Immature natural killer cell (primary cell): Measurements from ENCODE around the gene CARS1. TPM values are rescaled to one million over a fixed set of nuclear protein-coding genes. Genes with fewer than 3 reads are reported as not detected.
A peak's percentile ranks its signal among the peaks of the same experiment; 100 is the strongest.

Source experiments
- DNase-seq, 3 donors: peaks; one replicate each; pipeline ENCODE4 v3.0.0; 2022; ENCODE audit warnings: mixed read lengths in 1 of 3
- H3K27ac Mint-ChIP-seq, 6 donors: one replicate each; pipeline ENCODE4 v1.8.0; 2020; ENCODE audit warnings: mixed read lengths in 6 of 6, mild to moderate bottlenecking in 5 of 6, inconsistent platforms in 4 of 6, moderate library complexity in 3 of 6
- H3K27me3 Mint-ChIP-seq, 3 donors: one replicate each; pipeline ENCODE4 v1.8.0; 2020 to 2021; ENCODE audit warnings: low read depth in 3 of 3, mild to moderate bottlenecking in 3 of 3, mixed read lengths in 3 of 3, moderate library complexity in 3 of 3, inconsistent platforms in 1 of 3
- H3K36me3 Mint-ChIP-seq, 3 donors: one replicate each; pipeline ENCODE4 v1.8.0; 2020; ENCODE audit warnings: mixed read lengths in 3 of 3, inconsistent platforms in 2 of 3, mild to moderate bottlenecking in 2 of 3
- H3K4me1 Mint-ChIP-seq, 2 donors: one replicate each; pipeline ENCODE4 v1.8.0; 2020; ENCODE audit warnings: inconsistent platforms in 2 of 2, mild to moderate bottlenecking in 2 of 2, mixed read lengths in 2 of 2, moderate library complexity in 1 of 2
- H3K4me3 Mint-ChIP-seq, 5 donors: one replicate each; pipeline ENCODE4 v1.8.0; 2020; ENCODE audit warnings: mild to moderate bottlenecking in 5 of 5, mixed read lengths in 5 of 5, inconsistent platforms in 3 of 5, moderate library complexity in 3 of 5
- H3K9me3 Mint-ChIP-seq, 6 donors: one replicate each; pipeline ENCODE4 v1.8.0; 2020; ENCODE audit warnings: mild to moderate bottlenecking in 6 of 6, mixed read lengths in 6 of 6, inconsistent platforms in 4 of 6, moderate library complexity in 3 of 6
- polyA plus RNA-seq, 3 donors: library from polyadenylated mRNA; unstranded; fragments of 300-500 nt; fragmentation: Illumina TruSeq; gene quantifications; one replicate each; pipeline ENCODE4 v1.2.3, GENCODE V29; 2021

CARS1 gene
- polyA plus RNA-seq, 3 donors from 2014 or later: 32.6 to 48.9 (median 44.2) TPM

DNA sequence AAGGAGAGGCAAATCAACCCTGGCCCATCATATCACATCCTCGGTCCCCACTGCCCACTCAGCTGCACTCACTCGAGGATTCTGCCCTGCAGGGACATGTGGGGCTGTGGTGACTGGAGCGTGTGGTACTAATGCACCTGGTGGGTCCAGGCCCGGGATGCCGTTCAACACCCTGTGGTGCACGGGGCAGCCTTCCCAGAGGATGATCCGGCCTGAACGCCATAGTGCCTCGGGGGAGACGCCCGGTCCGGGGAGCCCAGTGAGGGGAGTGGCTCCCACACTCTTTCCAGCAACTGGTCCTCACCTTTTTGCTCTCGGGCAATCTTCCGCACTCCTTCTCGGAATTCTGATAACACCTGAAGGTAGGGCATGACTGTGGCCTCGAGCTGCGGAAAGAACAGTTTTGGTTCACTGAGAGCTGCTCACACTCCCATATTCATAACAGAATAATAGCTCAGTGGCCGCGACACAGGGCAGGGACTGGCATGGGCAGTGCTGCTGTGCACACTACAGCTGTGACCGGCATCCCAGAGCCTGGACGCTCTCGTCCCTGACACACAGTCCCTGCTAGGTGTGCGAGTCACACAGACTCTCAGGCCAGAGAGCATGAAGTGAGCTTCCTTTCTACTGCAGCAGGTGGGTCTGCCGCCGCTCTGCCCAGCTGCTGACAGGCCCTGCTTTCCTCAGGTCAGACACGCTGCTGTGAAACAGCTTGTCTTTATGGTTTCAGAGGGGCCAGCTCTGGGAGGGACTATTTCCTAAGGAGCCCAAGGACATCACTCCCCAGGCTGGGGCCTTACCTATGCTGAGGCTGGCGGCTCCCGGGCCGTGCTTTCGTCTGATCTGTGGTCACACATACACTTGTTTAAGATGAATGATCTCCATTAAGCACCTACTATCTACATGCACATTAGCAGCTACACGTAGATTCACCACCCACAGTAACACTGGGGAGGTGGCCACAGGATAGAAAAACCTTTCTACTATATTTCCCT lies 45.0 kb downstream of the CARS1 start:
- H3K36me3 Mint-ChIP-seq: peaks cover 9 to 36% (median 10%) of the 10 kb centered on the region in 3 donors
- no peak overlapping the region for H3K4me3 Mint-ChIP-seq
- no peak for DNase-seq
- H3K27me3 Mint-ChIP-seq: no peaks in the 10 kb centered on the region
- peak overlapping the region in 1 of 6 donors; percentile 1 for H3K27ac Mint-ChIP-seq
- no peaks in the 10 kb centered on the region for H3K9me3 Mint-ChIP-seq
- H3K4me1 Mint-ChIP-seq: peaks cover 19 to 22% of the 10 kb centered on the region in 2 donors

DNA sequence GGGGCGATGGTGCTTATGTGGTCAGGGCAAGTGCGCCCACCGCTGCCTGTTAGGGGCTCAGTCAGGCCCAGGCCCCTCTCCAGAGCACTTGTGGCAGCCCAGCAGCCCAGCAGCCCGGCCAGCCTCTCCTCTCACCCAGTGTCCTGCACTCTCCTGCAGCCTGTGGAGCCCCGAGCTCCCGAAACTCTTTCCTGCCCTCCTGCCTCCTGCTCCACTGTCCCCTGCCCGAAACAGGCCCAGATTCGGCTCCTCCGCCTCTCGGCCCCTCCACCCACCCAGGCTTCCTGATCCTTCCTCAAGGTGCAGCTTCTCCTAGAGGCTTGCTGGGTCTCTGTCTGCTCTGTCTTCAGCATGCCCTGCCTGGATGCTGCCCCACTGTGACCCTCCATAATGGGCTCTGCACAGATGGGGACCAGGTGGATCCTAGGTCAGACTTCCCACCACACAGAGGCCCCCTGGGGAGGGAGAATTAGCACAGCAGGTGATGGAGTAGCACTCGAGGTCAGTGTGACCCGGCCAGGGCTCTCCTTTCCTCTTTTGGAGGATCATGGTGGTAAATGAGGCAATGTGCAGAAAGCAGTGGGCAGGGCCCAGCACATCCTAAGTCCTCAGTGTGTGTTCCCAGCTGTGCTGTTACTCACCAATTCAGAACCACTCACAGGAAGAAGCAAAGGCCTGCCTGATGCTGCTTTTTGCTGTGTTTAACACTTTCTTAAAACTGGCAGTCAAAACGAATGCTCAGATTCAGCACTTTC lies 46.5 kb downstream of the CARS1 start:
- H3K9me3 Mint-ChIP-seq: no peaks in the 10 kb centered on the region
- H3K4me1 Mint-ChIP-seq: peaks cover 19 to 22% of the 10 kb centered on the region in 2 donors
- H3K27ac Mint-ChIP-seq: peak overlapping the region in 1 of 6 donors; percentile 35
- no peak for DNase-seq
- H3K4me3 Mint-ChIP-seq: no peak overlapping the region
- H3K36me3 Mint-ChIP-seq: peaks cover 5 to 33% (median 7%) of the 10 kb centered on the region in 3 donors
- H3K27me3 Mint-ChIP-seq: no peaks in the 10 kb centered on the region

GRCh38 chr11:3010004-3010403 lies 47.2 kb downstream of the CARS1 start:
- no peaks in the 10 kb centered on the region for H3K9me3 Mint-ChIP-seq
- no peak for DNase-seq
- peaks cover 5 to 29% (median 8%) of the 10 kb centered on the region in 3 donors for H3K36me3 Mint-ChIP-seq
- H3K27ac Mint-ChIP-seq: peak overlapping the region in 4 of 6 donors; percentile 4 to 59 (median 36)
- H3K4me1 Mint-ChIP-seq: peaks cover 14 to 16% of the 10 kb centered on the region in 2 donors
- H3K4me3 Mint-ChIP-seq: no peak overlapping the region
- H3K27me3 Mint-ChIP-seq: no peaks in the 10 kb centered on the region

GRCh38 chr11:3009481-3009880 lies 47.7 kb downstream of the CARS1 start:
- peak overlapping the region in 3 of 6 donors; percentile 4 to 59 (median 57) for H3K27ac Mint-ChIP-seq
- no peaks in the 10 kb centered on the region for H3K9me3 Mint-ChIP-seq
- peaks cover 9 to 11% of the 10 kb centered on the region in 2 donors for H3K4me1 Mint-ChIP-seq
- H3K36me3 Mint-ChIP-seq: peaks cover 5 to 25% (median 8%) of the 10 kb centered on the region in 3 donors
- no peaks in the 10 kb centered on the region for H3K27me3 Mint-ChIP-seq
- H3K4me3 Mint-ChIP-seq: no peak overlapping the region
- DNase-seq: no peak

- H3K36me3 Mint-ChIP-seq: peaks cover 5 to 31% (median 8%) of the 10 kb centered on the region in 3 donors
- peak overlapping the region in 2 of 6 donors; percentile 26 to 68 for H3K27ac Mint-ChIP-seq
- no peak overlapping the region for H3K4me3 Mint-ChIP-seq
- DNase-seq: no peak
- H3K9me3 Mint-ChIP-seq: no peaks in the 10 kb centered on the region
- peaks cover 3 to 4% of the 10 kb centered on the region in 2 donors for H3K4me1 Mint-ChIP-seq
- no peaks in the 10 kb centered on the region for H3K27me3 Mint-ChIP-seq
Measured at GRCh38 chr11:3008746-3009336, 48.4 kb downstream of the CARS1 start.

DNA sequence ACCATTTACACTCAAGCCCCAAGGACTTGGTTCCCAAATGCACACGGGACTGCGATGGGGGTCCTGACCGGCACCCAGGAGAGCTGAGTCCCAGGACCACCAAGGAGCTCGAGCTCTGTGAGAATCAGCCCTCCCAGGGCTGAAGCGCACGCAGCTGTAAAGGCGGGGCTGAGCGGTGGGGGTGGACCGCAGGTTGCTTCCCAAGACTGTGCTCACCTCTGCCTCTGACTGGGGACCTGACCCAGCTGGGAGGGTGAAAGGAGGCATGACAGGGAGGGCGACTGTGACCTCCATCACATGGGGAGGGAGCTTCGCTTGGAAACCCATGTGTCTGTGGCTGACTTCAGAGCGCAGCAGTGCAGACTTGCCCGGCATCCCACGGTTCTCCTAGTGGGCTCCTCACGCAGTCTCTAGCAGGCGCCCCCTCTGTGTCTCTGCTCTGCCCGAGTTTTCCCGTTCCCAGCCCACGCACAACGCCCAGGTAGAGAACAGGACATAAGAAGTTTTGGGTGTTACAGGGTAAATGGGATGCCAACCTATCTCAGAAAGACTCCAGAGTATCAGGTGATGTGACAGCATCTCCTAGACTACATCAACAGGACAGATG lies 49.7 kb downstream of the CARS1 start:
- no peaks in the 10 kb centered on the region for H3K9me3 Mint-ChIP-seq
- no peak overlapping the region for H3K27ac Mint-ChIP-seq

GRCh38 chr11:3006505-3007260 lies 50.5 kb downstream of the CARS1 start:
- Mint-ChIP-seq H3K27me3 (no peaks in the 10 kb centered on the region), H3K36me3 (peaks cover 8 to 39% (median 8%) of the 10 kb centered on the region in 3 donors), H3K4me1 (peaks cover 0 to 1% of the 10 kb centered on the region in 2 donors), H3K4me3 (no peak overlapping the region), H3K27ac (no peak overlapping the region), H3K9me3 (no peaks in the 10 kb centered on the region)
- DNase-seq: no peak

More for the DNA sequence above, 49.7 kb downstream of the CARS1 start:
- no peak for DNase-seq
- no peak overlapping the region for H3K4me3 Mint-ChIP-seq
- H3K4me1 Mint-ChIP-seq: peaks cover 0 to 1% of the 10 kb centered on the region in 2 donors
- no peaks in the 10 kb centered on the region for H3K27me3 Mint-ChIP-seq
- H3K36me3 Mint-ChIP-seq: peaks cover 7 to 36% (median 8%) of the 10 kb centered on the region in 3 donors

DNA sequence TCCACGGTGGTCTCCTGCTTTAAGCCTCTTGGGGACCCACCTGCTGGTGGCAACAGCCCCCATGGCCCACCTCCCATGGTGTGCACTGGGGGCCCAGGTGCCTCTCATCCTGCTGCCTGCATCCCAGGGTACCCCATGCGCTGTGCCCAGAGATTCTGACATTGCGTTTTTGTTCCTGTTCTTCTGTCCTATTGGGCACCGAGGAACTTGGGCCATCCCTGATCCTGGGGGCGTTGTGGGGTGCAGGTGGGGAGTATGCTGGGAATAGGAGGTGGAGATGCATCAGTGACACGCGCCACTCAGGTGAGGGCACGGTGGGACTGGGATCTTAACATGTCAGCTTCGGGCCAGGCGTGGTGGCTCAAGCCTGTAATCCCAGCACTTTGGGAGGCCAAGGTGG lies 52.7 kb downstream of the CARS1 start:
- Mint-ChIP-seq H3K27ac (no peak overlapping the region), H3K27me3 (peaks cover 0 to 1% (median 0%) of the 10 kb centered on the region in 3 donors), H3K36me3 (peaks cover 7 to 49% (median 8%) of the 10 kb centered on the region in 3 donors), H3K9me3 (no peaks in the 10 kb centered on the region), H3K4me1 (no peaks in the 10 kb centered on the region), H3K4me3 (no peak overlapping the region)
- no peak for DNase-seq

- no peak overlapping the region for H3K4me3 Mint-ChIP-seq
- no peak overlapping the region for H3K27ac Mint-ChIP-seq
- no peak for DNase-seq
- peaks cover 7 to 42% (median 8%) of the 10 kb centered on the region in 3 donors for H3K36me3 Mint-ChIP-seq
- no peaks in the 10 kb centered on the region for H3K4me1 Mint-ChIP-seq
- peaks cover 0 to 1% (median 0%) of the 10 kb centered on the region in 3 donors for H3K27me3 Mint-ChIP-seq
- H3K9me3 Mint-ChIP-seq: no peaks in the 10 kb centered on the region
Measured at GRCh38 chr11:3003396-3004231, 53.6 kb downstream of the CARS1 start.

DNA sequence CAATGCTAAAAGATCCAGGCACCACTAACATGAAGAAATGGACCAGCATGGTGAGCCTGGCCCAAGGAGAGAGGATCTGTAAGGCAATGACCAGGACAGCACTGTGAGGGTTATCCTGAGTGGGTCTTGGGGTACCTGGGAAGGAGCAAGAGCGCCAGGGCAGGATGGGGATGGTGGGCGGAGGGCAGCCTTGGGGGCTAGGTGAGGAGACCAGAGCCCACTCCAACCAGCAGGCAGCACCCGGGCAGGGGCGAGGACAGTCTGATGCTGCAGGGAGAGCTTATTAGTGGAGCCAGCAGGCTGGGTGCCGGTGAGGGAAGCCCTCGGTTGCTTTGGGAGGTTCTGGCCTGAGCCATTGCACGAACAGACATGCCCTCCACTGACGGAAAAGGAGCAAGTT lies 54.4 kb downstream of the CARS1 start:
- DNase-seq: no peak
- H3K4me3 Mint-ChIP-seq: no peak overlapping the region
- H3K27me3 Mint-ChIP-seq: peaks cover 0 to 1% (median 0%) of the 10 kb centered on the region in 3 donors
- H3K36me3 Mint-ChIP-seq: peaks cover 7 to 38% (median 8%) of the 10 kb centered on the region in 3 donors
- H3K27ac Mint-ChIP-seq: no peak overlapping the region
- no peaks in the 10 kb centered on the region for H3K9me3 Mint-ChIP-seq
- no peaks in the 10 kb centered on the region for H3K4me1 Mint-ChIP-seq

DNA sequence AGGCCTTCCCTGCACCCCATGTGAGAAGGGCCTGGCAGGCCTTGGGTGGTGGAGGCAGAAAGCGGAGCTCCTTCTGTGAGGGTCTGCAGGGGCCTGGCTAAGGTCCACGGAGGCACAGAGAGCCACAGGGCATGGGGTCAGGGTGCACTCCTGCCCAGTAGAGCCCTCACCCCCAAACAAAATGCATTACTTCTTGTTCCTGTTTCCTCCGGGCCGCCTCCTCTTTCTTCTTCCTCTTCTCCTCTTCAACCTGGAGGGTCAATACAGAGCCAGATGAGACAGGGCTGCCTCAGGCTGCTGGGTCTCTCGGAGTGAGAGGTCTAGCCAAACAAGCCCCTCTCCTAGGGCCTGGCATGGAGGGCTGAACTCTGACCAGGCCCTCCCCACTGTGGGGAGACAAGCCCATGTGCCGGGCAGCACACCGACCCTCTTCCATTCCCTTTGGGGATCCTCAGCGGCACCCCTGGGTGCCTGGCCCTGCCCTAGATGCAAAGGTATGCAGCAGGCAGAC lies 54.8 kb downstream of the CARS1 start:
- DNase-seq: no peak
- H3K4me3 Mint-ChIP-seq: no peak overlapping the region
- no peak overlapping the region for H3K27ac Mint-ChIP-seq
- H3K36me3 Mint-ChIP-seq: peaks cover 7 to 38% (median 8%) of the 10 kb centered on the region in 3 donors
- peaks cover 0 to 1% (median 0%) of the 10 kb centered on the region in 3 donors for H3K27me3 Mint-ChIP-seq
- H3K4me1 Mint-ChIP-seq: no peaks in the 10 kb centered on the region
- no peaks in the 10 kb centered on the region for H3K9me3 Mint-ChIP-seq

GRCh38 chr11:3001496-3001895 lies 55.7 kb downstream of the CARS1 start:
- peaks cover 7 to 38% (median 8%) of the 10 kb centered on the region in 3 donors for H3K36me3 Mint-ChIP-seq

More at GRCh38 chr11:3001496-3001895, 55.7 kb downstream of the CARS1 start:
- Mint-ChIP-seq H3K9me3 (no peaks in the 10 kb centered on the region), H3K4me1 (no peaks in the 10 kb centered on the region), H3K27ac (no peak overlapping the region), H3K4me3 (no peak overlapping the region), H3K27me3 (peaks cover 0 to 1% (median 0%) of the 10 kb centered on the region in 3 donors)
- no peak for DNase-seq
